C4-2B (cell line): ENCODE measurements around the gene CHRNA9.

ENCODE experiments used
- CTCF ChIP-seq: fragments of 450-650 bp; conservative IDR thresholded peaks from 2 replicates; pipeline ENCODE4 v1.5.1; 2017; ENCODE audit warnings: mild to moderate bottlenecking
- ZFX ChIP-seq: fragments of 450-650 bp; IDR thresholded peaks from 2 replicates; pipeline ENCODE4 v1.6.1; 2017

- TF ChIP-seq CTCF (no peak), ZFX (no peak)
These were observed 28.8 kb downstream of the CHRNA9 start for GRCh38 chr4:40363945-40364344.
